ENCODE data around the gene IL12A.

Gene IL12A

DNA sequence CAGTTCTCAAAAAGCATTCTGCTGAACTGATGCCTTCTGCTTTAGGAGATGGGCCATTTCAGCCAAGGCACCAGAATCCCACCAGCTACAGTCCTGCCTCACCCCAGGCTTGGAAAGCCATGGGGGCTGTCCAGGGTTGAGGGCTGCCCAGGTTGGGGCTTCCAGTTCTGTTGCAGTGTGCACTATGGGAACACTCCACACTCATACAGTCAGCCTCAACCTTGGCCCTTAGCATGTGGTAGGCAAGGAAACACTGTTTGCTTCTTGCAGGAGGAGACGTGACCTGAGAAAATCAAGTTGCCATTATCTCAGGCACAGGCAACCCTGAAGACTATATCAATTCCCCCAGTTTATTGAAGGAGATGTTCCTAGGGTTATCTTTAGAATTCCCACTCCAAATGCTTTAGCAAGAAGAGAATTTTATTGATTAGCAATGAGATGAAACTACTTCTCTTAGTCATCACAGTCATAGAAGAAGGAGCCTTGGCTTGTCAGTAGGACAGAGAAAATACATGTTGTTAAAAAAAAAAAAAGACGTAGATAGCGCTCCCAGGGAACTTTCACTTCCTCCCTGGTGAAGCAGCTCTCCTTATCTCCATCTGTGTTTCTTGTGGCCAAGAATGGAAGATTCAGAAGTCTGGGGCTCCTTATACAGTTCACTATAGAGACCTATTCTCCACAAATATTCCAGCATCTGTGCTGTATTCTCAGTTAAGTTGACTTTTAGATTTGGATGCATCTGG is 38.3 kb upstream of the IL12A start:
- TF ChIP-seq, protein P1, sequence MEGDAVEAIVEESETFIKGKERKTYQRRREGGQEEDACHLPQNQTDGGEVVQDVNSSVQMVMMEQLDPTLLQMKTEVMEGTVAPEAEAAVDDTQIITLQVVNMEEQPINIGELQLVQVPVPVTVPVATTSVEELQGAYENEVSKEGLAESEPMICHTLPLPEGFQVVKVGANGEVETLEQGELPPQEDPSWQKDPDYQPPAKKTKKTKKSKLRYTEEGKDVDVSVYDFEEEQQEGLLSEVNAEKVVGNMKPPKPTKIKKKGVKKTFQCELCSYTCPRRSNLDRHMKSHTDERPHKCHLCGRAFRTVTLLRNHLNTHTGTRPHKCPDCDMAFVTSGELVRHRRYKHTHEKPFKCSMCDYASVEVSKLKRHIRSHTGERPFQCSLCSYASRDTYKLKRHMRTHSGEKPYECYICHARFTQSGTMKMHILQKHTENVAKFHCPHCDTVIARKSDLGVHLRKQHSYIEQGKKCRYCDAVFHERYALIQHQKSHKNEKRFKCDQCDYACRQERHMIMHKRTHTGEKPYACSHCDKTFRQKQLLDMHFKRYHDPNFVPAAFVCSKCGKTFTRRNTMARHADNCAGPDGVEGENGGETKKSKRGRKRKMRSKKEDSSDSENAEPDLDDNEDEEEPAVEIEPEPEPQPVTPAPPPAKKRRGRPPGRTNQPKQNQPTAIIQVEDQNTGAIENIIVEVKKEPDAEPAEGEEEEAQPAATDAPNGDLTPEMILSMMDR (IDR thresholded peaks at IDR 0.05; ENCODE audit: low read depth, low read length, missing control alignments) = no peak
- DNase-seq (ENCODE audit: extremely low read depth, low read depth) = no peak
- H3K4me3 ChIP-seq (replicated peaks; ENCODE audit: low read depth, low read length) = no peak overlapping the region

DNA sequence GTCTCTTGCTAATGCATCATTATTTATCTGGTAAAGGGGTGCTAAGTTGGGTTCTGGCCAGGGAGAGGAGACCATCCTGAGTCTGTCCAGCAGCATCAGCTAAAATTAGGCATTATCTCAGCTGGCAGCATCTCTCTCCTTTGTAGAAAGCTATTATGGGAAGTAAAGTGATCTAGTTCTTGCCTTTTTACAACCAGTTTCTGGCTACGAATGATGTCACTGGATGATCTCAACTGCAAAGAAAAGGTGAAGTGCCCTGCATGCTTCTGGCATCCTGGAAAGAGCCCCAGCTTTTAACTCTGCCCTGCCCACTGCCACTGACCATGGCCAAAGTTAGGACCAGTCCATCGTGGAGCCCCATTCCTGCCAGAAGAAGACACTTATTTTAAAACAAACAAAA is 37.1 kb upstream of the IL12A start:
- DNase-seq (ENCODE audit: extremely low read depth, low read depth) = no peak
- H3K4me3 ChIP-seq (replicated peaks; ENCODE audit: low read depth, low read length) = no peak overlapping the region
- TF ChIP-seq, protein P1 (IDR thresholded peaks at IDR 0.05; ENCODE audit: low read depth, low read length, missing control alignments) = no peak

DNA sequence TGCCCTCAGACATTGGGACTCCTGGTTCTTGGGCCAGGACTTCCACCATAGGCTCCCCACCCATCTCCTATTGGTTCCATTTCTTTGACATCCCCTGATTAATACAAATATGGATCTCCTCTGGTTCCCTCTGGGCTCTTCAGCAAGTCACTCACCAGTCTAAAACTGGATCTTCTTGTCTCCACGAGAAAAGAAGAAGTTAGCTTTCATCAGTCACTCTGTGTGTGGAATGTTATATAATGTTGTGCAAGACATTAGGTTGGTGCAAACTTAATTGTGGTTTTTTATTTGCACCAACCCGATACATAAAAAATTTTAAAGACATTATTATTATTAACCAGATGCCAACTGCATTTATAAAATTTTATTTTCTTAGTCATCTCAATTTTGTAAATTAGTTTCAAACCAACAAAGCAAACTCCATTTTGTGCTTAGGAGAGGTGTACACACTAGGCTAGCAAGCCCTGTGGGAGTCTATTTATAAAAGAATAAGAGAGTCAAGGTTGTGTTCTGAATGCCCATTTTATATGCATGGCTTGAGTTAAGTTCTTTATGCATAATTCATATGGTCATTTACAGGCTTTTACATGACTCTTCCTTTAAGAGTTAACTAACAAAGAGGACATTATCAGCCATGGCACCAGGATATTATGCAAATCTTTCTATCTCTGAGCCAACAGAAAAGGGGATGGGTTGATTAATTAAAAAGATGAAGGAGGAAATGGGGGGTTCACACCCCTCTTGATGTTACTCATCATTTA is 35.1 kb upstream of the IL12A start:
- H3K4me3 ChIP-seq (replicated peaks; ENCODE audit: low read depth, low read length) = no peak overlapping the region
- DNase-seq (ENCODE audit: extremely low read depth, low read depth) = no peak
- TF ChIP-seq, protein P1 (IDR thresholded peaks at IDR 0.05; ENCODE audit: low read depth, low read length, missing control alignments) = no peak

DNA sequence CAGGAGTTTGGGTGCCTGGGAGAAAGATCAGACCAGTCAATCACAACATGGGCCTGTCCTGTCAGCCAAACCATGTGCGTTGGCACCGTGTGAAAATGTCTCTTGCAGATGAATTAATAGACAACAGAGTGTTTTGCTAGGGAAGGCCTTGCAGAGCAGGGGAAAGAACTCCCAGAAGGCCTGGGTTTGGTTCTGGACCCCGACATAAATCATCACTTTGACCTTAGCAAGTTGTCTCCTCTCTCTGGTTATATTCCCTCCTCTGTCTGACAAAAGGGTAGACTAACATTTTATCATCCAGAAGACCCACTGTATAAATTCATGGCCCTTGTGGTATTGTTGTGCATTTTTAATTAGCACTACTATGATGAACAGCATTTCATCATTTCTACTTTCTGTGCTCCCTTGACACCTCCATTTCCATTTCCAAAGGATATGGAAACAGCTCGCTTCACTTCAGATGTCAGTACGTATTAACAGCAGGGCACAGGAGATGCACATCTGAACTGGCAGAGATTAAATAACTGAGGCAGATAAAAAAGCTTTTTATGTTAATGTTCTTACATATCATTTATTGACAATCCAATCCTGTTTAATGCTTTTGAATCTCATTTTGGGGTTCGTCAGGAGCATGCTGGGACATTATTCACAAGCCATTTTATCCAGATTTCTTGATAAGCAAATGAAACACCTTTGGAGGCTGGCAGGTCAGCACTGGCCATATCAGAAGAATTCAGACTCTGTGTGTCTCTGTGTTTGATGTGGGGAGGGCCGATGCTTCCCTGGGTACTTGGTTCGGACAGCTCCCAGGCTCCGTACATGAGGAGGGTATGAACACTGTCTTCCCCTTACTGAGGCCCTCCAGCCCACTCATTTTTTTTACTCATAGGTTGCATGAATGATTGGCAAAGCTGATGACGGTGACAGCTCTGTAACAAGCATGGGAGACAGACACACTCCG is 28.2 kb upstream of the IL12A start:
- TF ChIP-seq, protein P1 (IDR thresholded peaks at IDR 0.05; ENCODE audit: low read depth, low read length, missing control alignments) = no peak
- H3K4me3 ChIP-seq (replicated peaks; ENCODE audit: low read depth, low read length) = no peak overlapping the region
- DNase-seq (ENCODE audit: extremely low read depth, low read depth) = no peak

DNA sequence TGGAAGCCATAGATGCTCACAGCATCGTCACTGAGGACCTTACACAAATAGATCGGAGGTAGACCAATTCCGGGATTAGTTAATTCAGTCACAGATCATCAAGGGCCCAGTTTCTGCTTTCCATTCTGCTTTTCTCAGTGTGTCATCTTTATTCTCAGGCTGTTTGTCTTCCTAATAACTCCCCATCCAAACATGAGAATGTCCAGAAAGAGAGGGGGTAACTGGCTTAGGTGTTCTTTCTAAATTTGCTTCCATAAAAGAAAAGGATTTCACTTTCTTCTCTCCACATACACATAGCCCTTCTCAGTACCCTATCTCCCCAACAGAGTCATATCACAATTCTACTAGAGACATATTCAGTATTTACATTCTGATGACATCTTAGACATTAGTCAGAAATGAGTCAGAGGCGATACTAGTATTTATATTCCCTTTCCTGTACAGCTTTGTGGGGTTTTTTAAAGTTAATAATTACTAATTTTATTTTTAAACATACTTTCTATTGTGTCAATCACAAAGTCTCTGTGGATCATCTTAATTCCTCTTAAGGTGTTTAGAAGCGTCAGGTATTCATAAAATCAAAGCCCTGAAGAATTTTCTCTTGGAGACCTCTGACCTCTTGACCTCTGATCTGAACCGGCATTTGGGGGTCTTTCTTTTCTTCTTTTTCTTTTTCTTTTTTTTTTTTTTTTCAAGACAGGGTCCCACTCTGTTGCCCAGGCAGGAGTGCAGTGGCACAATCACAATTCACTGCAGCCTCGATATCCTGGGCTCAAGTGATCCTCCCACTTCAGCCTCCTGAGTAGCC is 24.3 kb upstream of the IL12A start:
- no peak overlapping the region for H3K4me3 ChIP-seq (replicated peaks; ENCODE audit: low read depth, low read length)
- TF ChIP-seq, protein P1 (IDR thresholded peaks at IDR 0.05; ENCODE audit: low read depth, low read length, missing control alignments) = no peak
- no peak for DNase-seq (ENCODE audit: extremely low read depth, low read depth)

DNA sequence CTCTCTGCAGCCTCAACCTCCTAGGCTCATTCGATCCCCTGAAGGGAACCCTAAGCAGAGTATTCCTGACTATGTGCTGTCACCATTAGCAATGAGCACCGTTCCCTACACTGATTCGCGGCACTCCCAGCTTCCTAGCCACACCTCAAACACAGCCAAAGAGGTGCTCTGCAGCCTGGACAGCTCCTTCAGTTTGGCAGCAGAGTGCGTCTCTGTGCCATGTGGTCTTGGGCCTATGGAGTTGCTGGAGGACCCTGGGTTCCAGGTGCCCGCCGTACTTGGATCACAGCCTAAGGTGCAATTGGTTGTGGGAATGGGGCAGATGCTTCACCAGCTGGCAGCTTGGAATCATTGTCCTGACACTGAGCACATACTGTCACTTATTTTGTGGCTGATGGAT is 17.3 kb upstream of the IL12A start:
- TF ChIP-seq, protein P1 (IDR thresholded peaks at IDR 0.05; ENCODE audit: low read depth, low read length, missing control alignments) = no peak
- no peak for DNase-seq (ENCODE audit: extremely low read depth, low read depth)
- H3K4me3 ChIP-seq (replicated peaks; ENCODE audit: low read depth, low read length) = no peak overlapping the region
